ENCODE data around the gene ARHGDIB. TPM values are rescaled to one million over a fixed set of nuclear protein-coding genes. Genes with fewer than 3 reads are reported as not detected.

The ARHGDIB gene
- total RNA-seq, 1 experiment from 2014 or later: 4.3 TPM

DNA sequence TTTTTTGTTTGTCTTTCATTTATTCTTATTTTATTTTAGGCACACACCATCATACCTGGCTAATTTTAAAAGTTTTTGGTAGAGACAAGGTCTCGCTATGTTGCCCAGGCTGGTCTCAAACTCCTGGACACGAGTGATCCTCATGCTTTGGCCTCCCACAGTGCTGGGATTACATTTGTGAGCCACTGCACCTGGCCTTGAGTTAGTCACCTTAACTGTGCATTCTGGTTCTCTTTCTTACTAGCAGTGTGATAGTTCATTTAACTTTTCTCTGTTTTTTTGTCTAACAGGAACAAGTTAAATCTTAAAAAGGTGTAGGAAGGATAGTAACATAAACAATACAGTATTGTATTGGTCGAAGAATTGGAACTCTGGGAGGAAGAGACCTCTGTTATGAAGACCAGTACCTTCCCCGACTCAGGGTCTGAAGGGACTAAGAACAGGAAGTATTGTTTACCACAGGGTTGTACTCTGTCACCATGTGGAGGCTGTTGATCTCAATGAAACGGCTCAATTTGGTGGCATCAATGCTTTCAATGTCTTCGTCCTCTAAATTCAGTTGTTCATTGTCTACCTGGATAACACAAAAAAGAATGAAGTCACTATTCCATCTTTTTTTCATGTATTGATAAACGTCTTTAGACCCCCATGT lies 40.8 kb downstream of the ARHGDIB start:
- ATAC-seq: no peak
- no TSS peak for BruUV-seq (replicated peaks)

More for the DNA sequence above, 40.8 kb downstream of the ARHGDIB start:
- no peaks in the 10 kb centered on the region for H3K36me3 ChIP-seq (ENCODE audit: control insufficient read depth in 1 of 2, insufficient read depth in 2 of 2, low read length in 2 of 2)
- H3K9me3 ChIP-seq (ENCODE audit: control insufficient read depth in 1 of 2, insufficient read depth in 1 of 2, low read depth in 1 of 2, low read length in 2 of 2): no peaks in the 10 kb centered on the region
- no peak overlapping the region for H3K27ac ChIP-seq (ENCODE audit: low read depth, low read length)
- H3K4me2 ChIP-seq (ENCODE audit: low read length): no peak overlapping the region
- H3K4me3 ChIP-seq (replicated peaks in 1 of 2; ENCODE audit: low read depth in 1 of 2, low read length in 2 of 2): no peak overlapping the region
- DNase-seq (ENCODE audit: low read depth, low spot score): no peak
- no peaks in the 10 kb centered on the region for H3K79me2 ChIP-seq (ENCODE audit: insufficient read depth, low read length)
- TF ChIP-seq, protein P1, sequence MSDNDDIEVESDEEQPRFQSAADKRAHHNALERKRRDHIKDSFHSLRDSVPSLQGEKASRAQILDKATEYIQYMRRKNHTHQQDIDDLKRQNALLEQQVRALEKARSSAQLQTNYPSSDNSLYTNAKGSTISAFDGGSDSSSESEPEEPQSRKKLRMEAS (IDR thresholded peaks at IDR 0.05): no peak
- TF ChIP-seq, protein P2, sequence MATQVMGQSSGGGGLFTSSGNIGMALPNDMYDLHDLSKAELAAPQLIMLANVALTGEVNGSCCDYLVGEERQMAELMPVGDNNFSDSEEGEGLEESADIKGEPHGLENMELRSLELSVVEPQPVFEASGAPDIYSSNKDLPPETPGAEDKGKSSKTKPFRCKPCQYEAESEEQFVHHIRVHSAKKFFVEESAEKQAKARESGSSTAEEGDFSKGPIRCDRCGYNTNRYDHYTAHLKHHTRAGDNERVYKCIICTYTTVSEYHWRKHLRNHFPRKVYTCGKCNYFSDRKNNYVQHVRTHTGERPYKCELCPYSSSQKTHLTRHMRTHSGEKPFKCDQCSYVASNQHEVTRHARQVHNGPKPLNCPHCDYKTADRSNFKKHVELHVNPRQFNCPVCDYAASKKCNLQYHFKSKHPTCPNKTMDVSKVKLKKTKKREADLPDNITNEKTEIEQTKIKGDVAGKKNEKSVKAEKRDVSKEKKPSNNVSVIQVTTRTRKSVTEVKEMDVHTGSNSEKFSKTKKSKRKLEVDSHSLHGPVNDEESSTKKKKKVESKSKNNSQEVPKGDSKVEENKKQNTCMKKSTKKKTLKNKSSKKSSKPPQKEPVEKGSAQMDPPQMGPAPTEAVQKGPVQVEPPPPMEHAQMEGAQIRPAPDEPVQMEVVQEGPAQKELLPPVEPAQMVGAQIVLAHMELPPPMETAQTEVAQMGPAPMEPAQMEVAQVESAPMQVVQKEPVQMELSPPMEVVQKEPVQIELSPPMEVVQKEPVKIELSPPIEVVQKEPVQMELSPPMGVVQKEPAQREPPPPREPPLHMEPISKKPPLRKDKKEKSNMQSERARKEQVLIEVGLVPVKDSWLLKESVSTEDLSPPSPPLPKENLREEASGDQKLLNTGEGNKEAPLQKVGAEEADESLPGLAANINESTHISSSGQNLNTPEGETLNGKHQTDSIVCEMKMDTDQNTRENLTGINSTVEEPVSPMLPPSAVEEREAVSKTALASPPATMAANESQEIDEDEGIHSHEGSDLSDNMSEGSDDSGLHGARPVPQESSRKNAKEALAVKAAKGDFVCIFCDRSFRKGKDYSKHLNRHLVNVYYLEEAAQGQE (IDR thresholded peaks at IDR 0.05; ENCODE audit: low read depth): no peak
- TF ChIP-seq, protein P3, sequence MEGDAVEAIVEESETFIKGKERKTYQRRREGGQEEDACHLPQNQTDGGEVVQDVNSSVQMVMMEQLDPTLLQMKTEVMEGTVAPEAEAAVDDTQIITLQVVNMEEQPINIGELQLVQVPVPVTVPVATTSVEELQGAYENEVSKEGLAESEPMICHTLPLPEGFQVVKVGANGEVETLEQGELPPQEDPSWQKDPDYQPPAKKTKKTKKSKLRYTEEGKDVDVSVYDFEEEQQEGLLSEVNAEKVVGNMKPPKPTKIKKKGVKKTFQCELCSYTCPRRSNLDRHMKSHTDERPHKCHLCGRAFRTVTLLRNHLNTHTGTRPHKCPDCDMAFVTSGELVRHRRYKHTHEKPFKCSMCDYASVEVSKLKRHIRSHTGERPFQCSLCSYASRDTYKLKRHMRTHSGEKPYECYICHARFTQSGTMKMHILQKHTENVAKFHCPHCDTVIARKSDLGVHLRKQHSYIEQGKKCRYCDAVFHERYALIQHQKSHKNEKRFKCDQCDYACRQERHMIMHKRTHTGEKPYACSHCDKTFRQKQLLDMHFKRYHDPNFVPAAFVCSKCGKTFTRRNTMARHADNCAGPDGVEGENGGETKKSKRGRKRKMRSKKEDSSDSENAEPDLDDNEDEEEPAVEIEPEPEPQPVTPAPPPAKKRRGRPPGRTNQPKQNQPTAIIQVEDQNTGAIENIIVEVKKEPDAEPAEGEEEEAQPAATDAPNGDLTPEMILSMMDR (IDR thresholded peaks at IDR 0.05 in 2 of 3, conservative IDR thresholded peaks at IDR 0.05 in 1 of 3; ENCODE audit: borderline replicate concordance in 1 of 3, insufficient read depth in 1 of 3, low read depth in 2 of 3, low read length in 2 of 3): no peak
- no peak for TF ChIP-seq FOSL1 (IDR thresholded peaks at IDR 0.05; ENCODE audit: low read depth)
- no peak for TF ChIP-seq EGR1 (IDR thresholded peaks at IDR 0.05; ENCODE audit: low read depth)
- no peak for TF ChIP-seq RAD21 (IDR thresholded peaks at IDR 0.05; ENCODE audit: low read depth)
- no peak for TF ChIP-seq YY1 (IDR thresholded peaks at IDR 0.05; ENCODE audit: extremely low read depth, insufficient replicate concordance, low read depth, low read length)
- no peak for TF ChIP-seq SIN3A (IDR thresholded peaks at IDR 0.05; ENCODE audit: low read depth)
- TF ChIP-seq POLR2AphosphoS5 (IDR thresholded peaks at IDR 0.05; ENCODE audit: low read depth, low read length): no peak
- TF ChIP-seq ZFX (IDR thresholded peaks at IDR 0.05): no peak
- no peak for TF ChIP-seq ZNF274 (IDR thresholded peaks at IDR 0.05; ENCODE audit: low read depth, low read length)
- TF ChIP-seq, protein P4, sequence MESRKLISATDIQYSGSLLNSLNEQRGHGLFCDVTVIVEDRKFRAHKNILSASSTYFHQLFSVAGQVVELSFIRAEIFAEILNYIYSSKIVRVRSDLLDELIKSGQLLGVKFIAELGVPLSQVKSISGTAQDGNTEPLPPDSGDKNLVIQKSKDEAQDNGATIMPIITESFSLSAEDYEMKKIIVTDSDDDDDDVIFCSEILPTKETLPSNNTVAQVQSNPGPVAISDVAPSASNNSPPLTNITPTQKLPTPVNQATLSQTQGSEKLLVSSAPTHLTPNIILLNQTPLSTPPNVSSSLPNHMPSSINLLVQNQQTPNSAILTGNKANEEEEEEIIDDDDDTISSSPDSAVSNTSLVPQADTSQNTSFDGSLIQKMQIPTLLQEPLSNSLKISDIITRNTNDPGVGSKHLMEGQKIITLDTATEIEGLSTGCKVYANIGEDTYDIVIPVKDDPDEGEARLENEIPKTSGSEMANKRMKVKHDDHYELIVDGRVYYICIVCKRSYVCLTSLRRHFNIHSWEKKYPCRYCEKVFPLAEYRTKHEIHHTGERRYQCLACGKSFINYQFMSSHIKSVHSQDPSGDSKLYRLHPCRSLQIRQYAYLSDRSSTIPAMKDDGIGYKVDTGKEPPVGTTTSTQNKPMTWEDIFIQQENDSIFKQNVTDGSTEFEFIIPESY (IDR thresholded peaks at IDR 0.05; ENCODE audit: extremely low read depth, insufficient replicate concordance, low read length): no peak
- no peak for TF ChIP-seq POLR2A (IDR thresholded peaks at IDR 0.05; ENCODE audit: borderline replicate concordance, extremely low read depth, insufficient read depth, insufficient read length)
- no peak for TF ChIP-seq EZH2 (IDR thresholded peaks at IDR 0.05)
- TF ChIP-seq EZH2phosphoT487 (IDR thresholded peaks at IDR 0.05; ENCODE audit: borderline replicate concordance): no peak
- TF ChIP-seq TCF7L2 (IDR thresholded peaks at IDR 0.05; ENCODE audit: borderline replicate concordance, extremely low read depth, insufficient read depth, insufficient read length): no peak
- TF ChIP-seq, protein P5, sequence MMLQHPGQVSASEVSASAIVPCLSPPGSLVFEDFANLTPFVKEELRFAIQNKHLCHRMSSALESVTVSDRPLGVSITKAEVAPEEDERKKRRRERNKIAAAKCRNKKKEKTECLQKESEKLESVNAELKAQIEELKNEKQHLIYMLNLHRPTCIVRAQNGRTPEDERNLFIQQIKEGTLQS (IDR thresholded peaks at IDR 0.05): no peak
- no peak for TF ChIP-seq ELF1 (IDR thresholded peaks at IDR 0.05; ENCODE audit: borderline replicate concordance, low read depth)
- no peak for TF ChIP-seq CEBPB (IDR thresholded peaks at IDR 0.05; ENCODE audit: low read depth)
- no peak for TF ChIP-seq CBX3 (IDR thresholded peaks at IDR 0.05; ENCODE audit: low read depth)
- RAD21 ChIA-PET (ENCODE audit: low non-redundant PET in 1 of 2, low total read pairs in 2 of 2, uncharacterized antibody in 2 of 2, unreplicated experiment in 2 of 2): no interaction called here
- intact Hi-C loops (cut with micrococcal nuclease): no loop called here
- H3K27me3 ChIP-seq (ENCODE audit: insufficient read depth, low read length): no peaks in the 10 kb centered on the region
- POLR2A ChIA-PET: no interaction called here
- no peaks in the 10 kb centered on the region for H3K4me1 ChIP-seq (ENCODE audit: control insufficient read depth in 1 of 2, insufficient read depth in 2 of 2, low read length in 2 of 2)
- H2AFZ ChIP-seq (ENCODE audit: low read depth, low read length, poor library complexity, severe bottlenecking): no peak overlapping the region
- CTCF ChIA-PET: no interaction called here
- no peaks in the 10 kb centered on the region for H4K20me1 ChIP-seq (ENCODE audit: insufficient read depth)
- no peaks in the 10 kb centered on the region for H3K9me2 ChIP-seq (ENCODE audit: insufficient read depth)
- no peak overlapping the region for H3K9ac ChIP-seq (ENCODE audit: low read length)
